GM23248 (cell line): Measurements from ENCODE around the gene SULF2.

Experiments
- EZH2 ChIP-seq: fragments of 200-600 bp; sonication (generic); IDR thresholded peaks from 2 replicates; pipeline ENCODE4 v1.6.1; 2018; ENCODE audit warnings: antibody characterized with exemption, mild to moderate bottlenecking; ENCODE audit not compliant: insufficient read depth, poor library complexity, severe bottlenecking
- EZH2phosphoT487 ChIP-seq: fragments of 200-600 bp; sonication (generic); IDR thresholded peaks from 2 replicates; pipeline ENCODE4 v1.6.1; 2018; ENCODE audit warnings: antibody characterized with exemption, moderate library complexity, mild to moderate bottlenecking, low read depth; ENCODE audit not compliant: insufficient read depth

DNA sequence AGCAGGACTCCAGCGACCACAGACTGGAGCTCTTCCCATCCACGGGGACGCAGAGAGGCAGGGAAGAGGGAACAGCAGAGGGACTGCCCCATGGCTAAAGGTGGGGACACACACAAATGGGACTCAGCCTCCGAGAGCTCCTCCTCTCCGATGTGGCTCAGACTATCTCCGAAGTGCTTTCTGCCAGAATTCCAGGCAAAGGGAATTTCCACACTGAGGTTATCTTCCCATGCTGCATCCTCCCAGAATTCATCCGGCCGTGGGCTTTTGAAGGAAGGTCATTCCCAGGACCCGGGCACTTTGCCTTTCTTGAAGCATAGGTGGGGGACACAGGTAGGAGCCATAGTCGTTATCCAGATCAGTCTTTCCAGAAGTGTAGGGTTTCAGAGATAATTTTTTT is 67.9 kb downstream of the SULF2 start:
- TF ChIP-seq EZH2 = no peak
- no peak for TF ChIP-seq EZH2phosphoT487
